Measurements from ENCODE around the gene ARHGAP26.

ARHGAP26 gene

GRCh38 chr5:143205386-143205785 lies 435.2 kb downstream of the ARHGAP26 start:
- no peak for ATAC-seq
- no peak for DNase-seq

DNA sequence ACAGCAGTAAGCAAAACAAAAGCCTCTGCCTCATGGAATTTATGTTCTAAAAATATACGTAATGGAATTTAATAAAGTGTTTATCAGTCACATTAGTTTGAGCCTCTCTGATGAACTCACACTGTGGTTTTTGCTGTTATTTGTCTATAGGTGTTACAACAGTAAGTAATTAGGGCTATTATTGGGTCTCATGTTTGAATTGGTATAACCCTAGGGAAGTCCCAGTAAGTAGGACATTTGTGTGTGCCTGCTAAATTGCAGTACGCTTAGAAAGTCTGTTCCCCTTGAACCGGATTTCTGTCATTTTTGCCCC lies 435.7 kb downstream of the ARHGAP26 start:
- no peak for ATAC-seq
- no peak for DNase-seq

GRCh38 chr5:143206196-143207053 lies 436.2 kb downstream of the ARHGAP26 start:
- DNase-seq (no peak), ATAC-seq (peak; percentile 71)

DNA sequence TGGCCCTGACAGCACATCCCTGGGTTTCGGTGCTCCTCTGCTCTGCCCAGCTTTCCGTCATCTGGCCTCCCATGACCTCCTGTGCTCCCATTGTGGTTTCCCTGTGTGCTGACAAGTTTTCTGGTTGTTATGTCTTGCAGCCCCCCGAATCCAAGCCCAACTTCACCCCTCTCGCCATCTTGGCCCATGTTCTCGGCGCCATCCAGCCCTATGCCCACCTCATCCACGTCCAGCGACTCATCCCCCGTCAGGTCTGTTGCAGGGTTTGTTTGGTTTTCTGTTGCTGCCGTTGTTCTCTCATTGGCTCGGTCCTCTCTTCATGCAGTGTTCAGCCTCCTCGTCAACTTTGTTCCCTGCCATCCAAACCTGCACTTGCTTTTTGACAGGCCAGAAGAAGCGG lies 436.9 kb downstream of the ARHGAP26 start:
- no peak for ATAC-seq
- DNase-seq, result no peak

DNA sequence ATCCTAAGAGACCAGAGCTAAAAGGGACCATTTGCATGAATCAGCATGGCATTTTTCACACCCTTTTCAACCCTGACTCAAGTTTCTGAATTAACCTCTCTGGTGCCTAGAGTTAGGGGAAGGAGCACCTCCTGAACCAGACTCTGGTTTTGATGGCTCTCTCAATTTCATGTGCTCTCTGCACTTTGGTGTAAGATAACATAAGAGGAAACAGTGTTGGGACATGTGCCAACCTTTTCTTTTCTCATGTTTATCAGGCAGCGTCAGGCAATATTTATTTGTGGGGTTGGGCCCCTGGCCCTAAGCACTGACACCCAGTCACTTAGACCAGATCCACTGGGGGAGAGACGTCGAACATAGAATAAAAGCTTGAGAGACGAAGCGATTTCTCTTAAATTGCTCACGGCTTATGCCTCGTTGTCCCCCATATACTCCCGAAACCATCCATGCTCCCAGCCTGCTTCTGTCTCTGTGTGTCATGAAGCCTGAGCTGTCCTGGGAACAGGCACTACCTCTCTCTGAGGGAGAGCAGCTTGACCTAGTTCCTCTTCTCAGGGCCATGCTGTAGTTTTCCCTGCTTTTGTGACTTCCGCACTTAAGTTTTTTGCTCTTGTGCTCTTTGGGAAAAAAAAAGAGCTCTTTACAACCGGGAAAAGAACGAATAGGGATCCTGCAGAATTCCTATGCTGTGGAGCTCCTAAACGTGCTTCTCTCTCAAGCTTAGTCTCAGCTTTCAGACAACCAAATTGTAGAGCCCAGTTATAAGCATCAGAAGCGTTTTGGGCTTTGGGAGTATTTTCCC lies 437.6 kb downstream of the ARHGAP26 start:
- ATAC-seq (no peak), DNase-seq (no peak)

GRCh38 chr5:143208365-143208641 lies 438.1 kb downstream of the ARHGAP26 start:
- ATAC-seq (no peak), DNase-seq (no peak)

GRCh38 chr5:143208781-143209510 lies 438.8 kb downstream of the ARHGAP26 start:
- DNase-seq (no peak), ATAC-seq (no peak)

GRCh38 chr5:143209881-143210395 lies 439.8 kb downstream of the ARHGAP26 start:
- ATAC-seq (no peak), DNase-seq (no peak)

DNA sequence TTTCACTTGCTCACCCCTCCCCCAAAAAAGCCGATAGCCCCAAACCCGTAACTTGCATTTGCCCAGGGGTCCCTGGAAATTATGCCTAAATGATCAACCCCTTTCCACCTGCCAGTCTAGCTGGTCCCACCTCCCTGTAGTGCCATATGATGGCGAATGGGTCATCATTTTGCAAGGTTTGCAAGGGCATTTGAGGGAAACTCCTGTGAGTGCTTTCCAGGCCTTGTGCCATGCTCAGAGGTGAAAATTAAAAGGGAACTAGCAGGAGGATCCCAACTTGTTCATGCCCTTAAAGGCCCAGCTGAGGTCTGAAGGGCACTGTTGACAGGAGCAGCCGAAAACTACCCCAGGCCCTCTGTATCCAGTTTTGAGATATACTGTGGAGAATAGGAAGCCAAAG lies 440.4 kb downstream of the ARHGAP26 start:
- ATAC-seq (no peak), DNase-seq (no peak)

DNA sequence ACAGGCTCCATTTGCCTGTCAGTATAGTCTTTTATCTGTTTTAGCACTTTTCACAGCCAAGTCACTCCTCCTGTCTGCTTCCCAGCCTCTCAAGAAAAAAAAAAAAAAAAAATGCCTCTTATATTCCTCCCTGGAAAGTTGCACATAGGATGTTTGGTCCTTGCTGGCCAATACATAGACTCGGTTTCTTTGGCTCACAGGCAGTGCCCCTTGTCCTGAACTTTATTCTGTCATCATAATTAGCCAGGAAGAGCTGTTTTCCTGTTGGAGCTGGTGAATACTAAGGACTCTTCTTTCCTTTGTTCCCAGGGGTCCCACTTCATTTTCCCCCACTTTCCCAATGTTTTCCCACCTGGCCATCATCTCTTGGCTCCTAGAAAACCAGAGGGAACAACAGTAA lies 442.1 kb downstream of the ARHGAP26 start:
- ATAC-seq (no peak), DNase-seq (no peak)

- no peak for ATAC-seq
These were observed 443.2 kb downstream of the ARHGAP26 start for GRCh38 chr5:143213231-143213850.

DNA sequence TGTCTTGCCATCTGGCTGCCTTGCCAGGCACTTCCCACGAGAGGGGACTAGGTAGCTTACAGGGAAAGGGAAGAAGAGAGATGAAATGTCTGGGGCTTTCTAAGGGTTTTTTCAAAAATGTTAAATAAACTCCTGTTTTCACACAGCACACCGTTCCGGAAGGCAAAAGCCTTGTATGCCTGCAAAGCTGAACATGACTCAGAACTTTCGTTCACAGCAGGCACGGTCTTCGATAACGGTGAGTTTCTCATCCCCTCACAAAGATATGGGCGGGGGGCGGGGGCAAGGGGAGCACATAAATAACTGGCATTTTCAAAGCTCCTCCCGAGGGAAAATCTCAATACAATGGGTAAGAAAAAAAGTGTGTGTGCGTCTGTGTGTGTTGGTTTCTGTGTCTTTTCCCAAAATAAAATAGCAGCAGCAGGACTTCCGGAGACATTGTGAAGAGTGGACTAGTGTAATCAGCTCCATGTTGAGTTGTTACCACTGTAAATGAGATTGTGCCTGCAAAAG lies 443.7 kb downstream of the ARHGAP26 start:
- ATAC-seq, result peak; percentile 38
- no peak for DNase-seq

More at GRCh38 chr5:143213231-143213850, 443.2 kb downstream of the ARHGAP26 start:
- no peak for DNase-seq

DNA sequence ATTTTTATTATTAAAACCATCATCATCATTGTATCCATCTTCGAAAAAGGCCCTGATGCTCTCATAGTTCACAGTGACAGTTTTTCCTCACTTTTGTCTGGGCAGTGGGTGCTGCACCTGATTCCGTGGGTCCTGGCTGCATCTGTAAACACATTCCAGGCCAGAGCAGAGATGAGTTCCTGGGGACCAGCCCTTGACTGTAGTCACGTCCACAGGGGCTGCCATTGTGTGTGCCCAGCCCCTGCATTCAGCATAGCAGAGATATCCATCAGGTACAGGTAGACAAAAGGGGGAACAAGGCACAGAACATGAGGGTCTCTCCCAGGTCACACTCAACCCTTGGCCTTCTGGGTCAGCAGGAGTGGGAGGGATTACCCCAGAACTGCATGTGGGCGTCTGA lies 444.3 kb downstream of the ARHGAP26 start:
- no peak for ATAC-seq
- DNase-seq, result no peak

DNA sequence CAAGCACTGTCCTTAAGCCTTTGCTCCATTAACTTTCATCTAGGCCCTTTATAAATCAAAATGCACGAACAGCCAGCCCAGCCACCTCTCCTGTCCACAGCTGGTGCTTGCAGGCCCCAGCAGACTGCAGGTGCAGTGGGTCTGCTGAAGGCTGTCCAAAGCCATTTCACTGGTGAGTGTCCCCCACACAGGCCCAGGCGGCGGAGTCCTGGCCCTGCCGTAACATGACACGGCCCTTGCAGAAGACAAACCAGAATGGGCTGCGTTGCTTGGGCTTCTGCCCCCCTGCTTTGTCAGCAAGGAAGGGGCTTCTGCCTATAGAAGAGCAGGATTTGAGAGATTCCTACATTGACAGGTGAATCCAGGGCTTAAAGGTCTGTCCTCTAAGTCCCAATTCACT lies 444.7 kb downstream of the ARHGAP26 start:
- DNase-seq (no peak), ATAC-seq (no peak)

DNA sequence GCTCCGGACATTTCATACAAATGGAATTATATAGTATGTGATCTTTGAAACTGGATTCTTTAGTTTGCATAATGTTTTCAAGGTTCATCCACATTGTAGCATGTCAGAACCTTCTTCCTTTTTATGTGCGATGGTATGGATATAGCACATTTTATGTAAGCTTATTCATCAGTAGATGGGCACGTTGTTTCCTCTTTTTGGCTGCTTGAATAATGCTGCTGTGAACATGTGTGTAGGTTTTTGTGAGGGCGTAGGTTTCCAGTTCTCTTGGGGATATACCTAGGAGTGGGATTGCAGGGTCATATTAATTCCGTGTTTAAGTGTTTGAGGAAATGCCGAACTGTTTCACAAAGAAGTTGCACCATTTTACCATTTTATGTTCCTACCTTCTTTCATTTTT lies 445.5 kb downstream of the ARHGAP26 start:
- ATAC-seq (no peak), DNase-seq (no peak)

DNA sequence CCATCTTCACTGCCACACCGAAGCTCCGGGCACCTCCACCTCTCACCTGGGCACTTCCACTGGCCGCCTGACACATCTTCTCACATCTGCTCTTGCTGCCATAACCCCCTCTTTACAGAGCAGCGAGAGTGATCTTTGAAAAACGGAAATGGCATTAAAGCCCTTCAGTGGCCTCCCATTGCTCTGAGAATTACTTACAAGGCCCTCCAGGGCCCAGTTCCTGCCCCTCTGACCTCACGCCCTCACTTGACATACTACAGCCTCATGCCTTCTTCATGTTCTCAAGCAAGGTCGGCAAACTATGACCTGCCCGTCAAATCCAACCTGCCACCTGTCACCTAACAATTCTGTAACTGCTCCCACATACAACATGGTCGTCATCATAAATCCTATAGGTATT lies 446.0 kb downstream of the ARHGAP26 start:
- ATAC-seq, result no peak
- no peak for DNase-seq

DNA sequence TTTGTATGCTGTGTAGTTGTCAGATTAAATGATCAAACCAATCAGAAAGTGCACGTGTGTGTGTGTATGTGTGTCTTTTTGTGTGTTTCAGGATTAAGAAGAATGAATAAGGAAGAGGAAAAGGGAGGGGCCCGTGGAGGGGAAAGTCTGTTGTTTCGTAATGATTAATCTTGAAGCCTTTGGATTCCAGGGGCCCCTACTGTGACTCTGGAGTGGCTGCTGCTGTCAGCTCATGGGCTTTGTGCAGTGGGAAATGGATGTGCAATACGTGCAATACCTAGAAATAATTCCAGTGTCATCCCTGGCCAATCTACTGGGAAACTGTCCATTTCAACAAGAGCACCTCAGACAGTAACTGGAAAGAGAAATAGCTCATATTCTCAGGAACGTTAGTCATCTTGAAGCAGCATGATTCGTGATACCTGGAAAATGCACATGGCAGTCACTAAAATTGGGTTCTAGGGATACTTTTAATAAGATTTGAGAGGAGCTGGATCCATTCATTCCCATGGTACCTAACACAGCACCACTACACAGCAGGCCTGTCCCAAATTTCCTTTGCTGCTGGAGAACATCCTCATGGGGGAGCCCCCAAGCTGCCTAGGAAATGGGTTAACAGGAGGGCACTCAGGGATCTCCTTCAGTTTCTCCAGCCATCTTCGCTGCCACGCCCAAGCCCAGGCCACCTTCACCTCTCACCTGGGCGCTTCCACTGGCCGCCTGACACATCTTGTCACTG lies 447.1 kb downstream of the ARHGAP26 start:
- ATAC-seq (no peak), DNase-seq (peak; percentile 19)

- DNase-seq, result no peak
- ATAC-seq, result peak; percentile 33
These were observed 447.6 kb downstream of the ARHGAP26 start for GRCh38 chr5:143217804-143218160.

DNA sequence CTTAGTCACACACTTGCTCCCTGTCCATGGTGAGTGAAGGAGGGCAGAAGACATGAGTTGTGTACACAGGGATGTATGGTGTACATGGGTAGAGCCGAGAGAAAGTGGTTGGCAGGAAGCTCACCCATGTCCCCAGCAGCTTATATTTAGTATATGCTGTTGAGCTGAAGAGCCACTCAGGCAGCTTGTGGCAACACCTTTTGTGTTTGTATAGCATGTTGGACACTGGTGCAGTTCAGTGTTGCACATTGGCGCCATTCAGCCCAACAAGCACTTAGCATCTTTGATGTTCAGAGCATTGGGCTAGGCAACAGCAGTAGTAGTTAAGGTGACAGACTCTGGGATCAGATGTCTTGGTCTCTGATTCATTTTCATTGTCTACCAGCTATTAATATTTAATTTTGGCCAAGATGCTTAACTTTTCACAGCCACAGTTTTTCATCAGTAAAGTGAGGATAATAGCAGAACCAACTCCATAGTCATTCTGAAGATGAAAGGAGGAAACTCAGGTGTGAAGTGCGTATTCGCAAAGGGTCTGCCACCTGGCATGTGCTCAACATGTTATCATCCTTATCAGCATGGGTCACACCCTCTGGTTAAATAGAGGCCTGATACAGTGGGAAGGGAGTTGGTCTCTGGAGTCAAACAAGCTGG lies 448.5 kb downstream of the ARHGAP26 start:
- DNase-seq, result no peak
- no peak for ATAC-seq

DNA sequence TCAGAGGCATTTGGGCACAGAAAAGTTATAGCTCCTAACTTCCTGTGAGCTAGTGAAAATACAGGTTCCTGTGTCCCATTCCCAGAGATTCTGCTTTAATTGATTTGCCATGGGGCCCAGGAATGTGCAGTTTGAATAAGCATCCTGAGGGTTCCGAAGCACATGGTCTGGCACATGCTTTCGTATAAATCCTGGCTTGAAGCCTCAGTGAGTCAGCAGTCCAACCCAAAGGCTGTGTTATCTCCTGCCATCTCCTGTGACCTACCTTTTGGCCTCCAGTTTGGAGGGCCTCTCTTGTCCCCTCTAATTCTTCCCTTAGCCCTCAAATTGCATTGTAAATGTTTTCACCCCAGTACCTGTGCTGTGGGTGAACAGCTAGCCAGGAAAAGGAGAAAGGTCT lies 449.5 kb downstream of the ARHGAP26 start:
- ATAC-seq, result no peak
- DNase-seq, result no peak

DNA sequence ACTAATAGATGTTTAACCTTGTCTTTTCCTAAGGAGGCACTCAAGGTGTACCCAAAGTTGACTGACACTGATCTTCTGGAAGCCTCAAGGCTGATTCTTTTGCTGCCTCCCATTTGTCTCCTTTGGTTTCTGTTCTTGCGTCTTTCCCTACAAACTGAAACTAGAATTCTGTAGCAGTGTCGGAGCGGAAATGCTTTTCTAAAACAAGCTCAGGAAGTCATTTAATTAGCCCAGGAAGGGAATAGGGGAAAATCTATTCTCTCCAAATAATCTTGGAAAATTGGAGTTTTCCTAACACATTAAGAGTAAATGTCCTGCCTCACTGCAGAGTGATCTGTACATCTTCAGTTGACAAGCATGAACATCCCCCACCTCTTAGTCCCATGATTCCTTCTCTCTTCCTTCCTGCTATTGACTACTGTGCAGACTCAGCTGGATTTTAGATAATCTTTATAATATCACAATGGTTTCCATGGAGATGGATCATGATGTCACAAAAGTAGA lies 450.6 kb downstream of the ARHGAP26 start:
- DNase-seq, result no peak
- no peak for ATAC-seq

Measured in stimulated activated naive CD8-positive, alpha-beta T cell treated with anti-CD3 and anti-CD28 coated beads, Interleukin-15, Interleukin-2, amounts not matched to agents 100 U/mL and 50 U/mL, for 24 hours (primary cell).